Measurements from ENCODE around the gene APOBEC3F. TPM values are rescaled to one million over a fixed set of nuclear protein-coding genes. Genes with fewer than 3 reads are reported as not detected.

The APOBEC3F gene
- total and polyA plus RNA-seq, 3 experiments from 2014 or later, result 20.5 to 30.1 (median 28.4) TPM

GRCh38 chr22:39091126-39092081, 50.7 kb downstream of the APOBEC3F start:
- Mint-ChIP-seq H3K27ac (peak overlapping the region; percentile 92 to 100 (median 100)), H3K4me3 (peak overlapping the region; percentile 75 to 91 (median 84)), H3K9me3 (no peaks in the 10 kb centered on the region), H3K27me3 (peaks cover 0 to 4% of the 10 kb centered on the region in 2 donors), H3K4me1 (peaks cover 86 to 97% (median 93%) of the 10 kb centered on the region in 3 donors), H3K36me3 (peaks cover 0 to 13% (median 3%) of the 10 kb centered on the region in 3 donors)
- Histone ChIP-seq H3K27ac (ENCODE audit: low read depth, low read length) (peak overlapping the region; percentile 85), H3K9me3 (ENCODE audit: low read length) (no peaks in the 10 kb centered on the region), H3K4me3 (ENCODE audit: low read length) (peak overlapping the region; percentile 55), H3K36me3 (ENCODE audit: insufficient read depth, low read length) (peaks cover under 1% of the 10 kb centered on the region), H3K4me1 (ENCODE audit: insufficient read depth, low read length) (peaks cover 86% of the 10 kb centered on the region), H3K27me3 (ENCODE audit: insufficient read depth, low read length, poor library complexity, severe bottlenecking) (no peaks in the 10 kb centered on the region)
- POLR2A ChIA-PET, result interaction anchor here (0.5 to 1.0 kb wide), 4 partner anchors 30 to 228 kb away, joined by 3 to 4 read pairs (median 3); partner anchors contain the start of genes CBX7 and RPL3
- CTCF ChIA-PET, result interaction anchor here (0.9 to 1.3 kb wide), 3 partner anchors 11 to 26 kb away, joined by 3 read pairs; no protein-coding TSS in a partner anchor
- DNase-seq, result peak in 1 of 5 donors; percentile 43

GRCh38 chr22:39092111-39092862, 51.6 kb downstream of the APOBEC3F start:
- H3K9me3 Mint-ChIP-seq, result no peaks in the 10 kb centered on the region
- Histone ChIP-seq H3K4me1 (ENCODE audit: insufficient read depth, low read length) (peaks cover 93% of the 10 kb centered on the region), H3K27ac (ENCODE audit: low read depth, low read length) (peak overlapping the region; percentile 85), H3K9me3 (ENCODE audit: low read length) (no peaks in the 10 kb centered on the region), H3K27me3 (ENCODE audit: insufficient read depth, low read length, poor library complexity, severe bottlenecking) (no peaks in the 10 kb centered on the region), H3K36me3 (ENCODE audit: insufficient read depth, low read length) (no peaks in the 10 kb centered on the region), H3K4me3 (ENCODE audit: low read length) (no peak overlapping the region)
- peak overlapping the region; percentile 92 to 100 (median 100) for H3K27ac Mint-ChIP-seq
- peaks cover 0 to 4% of the 10 kb centered on the region in 2 donors for H3K27me3 Mint-ChIP-seq
- H3K4me3 Mint-ChIP-seq, result peak overlapping the region; percentile 51 to 87 (median 84)
- ChIA-PET CTCF (interaction anchor here (1.1 kb wide), 1 partner anchor 26 kb away, joined by 3 read pairs; no protein-coding TSS in a partner anchor), POLR2A (interaction anchor here (0.5 to 1.4 kb wide), 4 partner anchors 12 to 1184 kb away, joined by 3 to 6 read pairs (median 4); no protein-coding TSS in a partner anchor)
- DNase-seq, result no peak
- peaks cover 85 to 99% (median 94%) of the 10 kb centered on the region in 3 donors for H3K4me1 Mint-ChIP-seq
- H3K36me3 Mint-ChIP-seq, result peaks cover 0 to 7% (median 3%) of the 10 kb centered on the region in 3 donors

DNA sequence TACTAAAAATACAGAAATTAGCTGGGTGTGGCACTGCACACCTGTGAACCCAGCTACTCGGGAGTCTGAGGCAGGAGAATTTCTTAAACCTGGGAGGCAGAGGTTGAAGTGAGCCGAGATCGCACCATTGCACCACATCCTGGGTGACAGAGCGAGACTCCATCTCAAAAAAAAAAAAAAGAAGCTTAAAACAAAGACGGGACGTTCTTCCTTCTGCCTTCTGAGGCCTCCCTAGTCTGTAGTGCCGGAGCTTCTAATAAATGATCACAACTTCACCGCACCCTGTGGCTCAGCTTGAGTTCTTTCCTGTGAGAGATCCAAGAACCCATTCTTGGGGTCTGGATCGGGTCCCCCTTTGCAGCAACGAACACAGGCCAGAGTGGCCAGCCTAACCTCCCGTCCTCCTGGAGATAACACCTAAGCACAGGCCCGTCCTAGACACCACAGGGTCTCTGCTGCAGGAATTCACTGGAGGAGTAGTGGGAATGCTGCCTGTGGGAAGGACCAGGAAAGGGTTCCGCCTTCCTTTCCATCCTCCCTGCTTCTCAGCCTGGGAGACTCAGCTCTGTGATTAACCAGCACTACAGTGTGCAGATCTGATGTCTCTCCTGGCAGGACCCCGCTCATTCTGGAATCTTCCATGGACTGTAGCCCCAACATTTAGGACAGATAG, 54.2 kb downstream of the APOBEC3F start:
- H3K27me3 Mint-ChIP-seq, result peaks cover 0 to 5% of the 10 kb centered on the region in 2 donors
- ChIA-PET CTCF (interaction anchor here (0.7 to 2.0 kb wide), 7 partner anchors 17 to 224 kb away, joined by 3 to 10 read pairs (median 4); no protein-coding TSS in a partner anchor), POLR2A (interaction anchor here (0.6 to 1.5 kb wide), 7 partner anchors 10 to 81 kb away, joined by 3 to 7 read pairs (median 4); partner anchors contain the start of genes APOBEC3C and APOBEC3G)
- peaks cover 96% of the 10 kb centered on the region for H3K4me1 ChIP-seq (ENCODE audit: insufficient read depth, low read length)
- peak overlapping the region; percentile 56 to 80 (median 69) for H3K4me3 Mint-ChIP-seq
- peak overlapping the region; percentile 92 to 99 (median 96) for H3K27ac Mint-ChIP-seq
- no peaks in the 10 kb centered on the region for H3K9me3 ChIP-seq (ENCODE audit: low read length)
- peak overlapping the region; percentile 42 for H3K4me3 ChIP-seq (ENCODE audit: low read length)
- H3K36me3 Mint-ChIP-seq, result no peaks in the 10 kb centered on the region
- H3K27ac ChIP-seq (ENCODE audit: low read depth, low read length), result peak overlapping the region; percentile 43
- no peaks in the 10 kb centered on the region for H3K27me3 ChIP-seq (ENCODE audit: insufficient read depth, low read length, poor library complexity, severe bottlenecking)
- no peaks in the 10 kb centered on the region for H3K9me3 Mint-ChIP-seq
- peak in 4 of 5 donors; percentile 36 to 75 (median 60) for DNase-seq
- H3K36me3 ChIP-seq (ENCODE audit: insufficient read depth, low read length), result no peaks in the 10 kb centered on the region
- peaks cover 87 to 99% (median 94%) of the 10 kb centered on the region in 3 donors for H3K4me1 Mint-ChIP-seq

GRCh38 chr22:39095971-39096370, 55.3 kb downstream of the APOBEC3F start:
- Mint-ChIP-seq H3K27me3 (peaks cover 0 to 5% of the 10 kb centered on the region in 2 donors), H3K36me3 (no peaks in the 10 kb centered on the region), H3K27ac (peak overlapping the region; percentile 76 to 99 (median 96)), H3K4me1 (peaks cover 84 to 99% (median 92%) of the 10 kb centered on the region in 3 donors), H3K4me3 (peak overlapping the region in 5 of 7 donors; percentile 16 to 80 (median 73)), H3K9me3 (no peaks in the 10 kb centered on the region)
- peaks cover 93% of the 10 kb centered on the region for H3K4me1 ChIP-seq (ENCODE audit: insufficient read depth, low read length)
- H3K27ac ChIP-seq (ENCODE audit: low read depth, low read length), result no peak overlapping the region
- no peaks in the 10 kb centered on the region for H3K9me3 ChIP-seq (ENCODE audit: low read length)
- no peaks in the 10 kb centered on the region for H3K36me3 ChIP-seq (ENCODE audit: insufficient read depth, low read length)
- POLR2A ChIA-PET, result no interaction called here
- CTCF ChIA-PET, result interaction anchor here (0.9 kb wide), 1 partner anchor 93 kb away, joined by 4 read pairs; no protein-coding TSS in a partner anchor
- H3K4me3 ChIP-seq (ENCODE audit: low read length), result no peak overlapping the region
- H3K27me3 ChIP-seq (ENCODE audit: insufficient read depth, low read length, poor library complexity, severe bottlenecking), result no peaks in the 10 kb centered on the region
- DNase-seq, result no peak

GRCh38 chr22:39097098-39098020, 56.7 kb downstream of the APOBEC3F start, which contains the start of gene APOBEC3H:
Gene APOBEC3H (plus strand): TSS chr22:39097244. CDS start chr22:39100279, 3,035 bp downstream.
- Mint-ChIP-seq H3K4me1 (peaks cover 74 to 88% (median 78%) of the 10 kb centered on the region in 3 donors), H3K4me3 (peak within 1 kb of the TSS; percentile 67 to 87 (median 73)), H3K27ac (peak within 1 kb of the TSS; percentile 93 to 99 (median 96)), H3K36me3 (no peaks in the 10 kb centered on the region), H3K9me3 (no peaks in the 10 kb centered on the region), H3K27me3 (peaks cover 0 to 2% of the 10 kb centered on the region in 2 donors)
- H3K27ac ChIP-seq (ENCODE audit: low read depth, low read length), result peak within 1 kb of the TSS; percentile 57
- ChIA-PET CTCF (interaction anchor here (2.2 kb wide), 1 partner anchor 227 kb away, joined by 4 read pairs; no protein-coding TSS in a partner anchor), POLR2A (interaction anchor here (0.5 to 1.0 kb wide), 3 partner anchors 11 to 17 kb away, joined by 3 to 6 read pairs (median 3); no protein-coding TSS in a partner anchor)
- no peaks in the 10 kb centered on the region for H3K36me3 ChIP-seq (ENCODE audit: insufficient read depth, low read length)
- no peaks in the 10 kb centered on the region for H3K27me3 ChIP-seq (ENCODE audit: insufficient read depth, low read length, poor library complexity, severe bottlenecking)
- peak within 1 kb of the TSS; percentile 21 for H3K4me3 ChIP-seq (ENCODE audit: low read length)
- peaks cover 79% of the 10 kb centered on the region for H3K4me1 ChIP-seq (ENCODE audit: insufficient read depth, low read length)
- DNase-seq, result peak in 3 of 5 donors; percentile 36 to 64 (median 37)
- no peaks in the 10 kb centered on the region for H3K9me3 ChIP-seq (ENCODE audit: low read length)

GRCh38 chr22:39098026-39098425, 57.4 kb downstream of the APOBEC3F start:
- Histone ChIP-seq H3K9me3 (ENCODE audit: low read length) (no peaks in the 10 kb centered on the region), H3K4me1 (ENCODE audit: insufficient read depth, low read length) (peaks cover 72% of the 10 kb centered on the region), H3K36me3 (ENCODE audit: insufficient read depth, low read length) (no peaks in the 10 kb centered on the region), H3K27ac (ENCODE audit: low read depth, low read length) (peak overlapping the region; percentile 57), H3K27me3 (ENCODE audit: insufficient read depth, low read length, poor library complexity, severe bottlenecking) (no peaks in the 10 kb centered on the region), H3K4me3 (ENCODE audit: low read length) (peak overlapping the region; percentile 21)
- Mint-ChIP-seq H3K27me3 (peaks cover 0 to 2% of the 10 kb centered on the region in 2 donors), H3K36me3 (no peaks in the 10 kb centered on the region), H3K9me3 (no peaks in the 10 kb centered on the region), H3K4me3 (peak overlapping the region; percentile 29 to 87 (median 73)), H3K27ac (peak overlapping the region; percentile 93 to 99 (median 96)), H3K4me1 (peaks cover 68 to 81% (median 72%) of the 10 kb centered on the region in 3 donors)
- POLR2A ChIA-PET, result interaction anchor here (0.5 to 1.4 kb wide), 4 partner anchors 10 to 20 kb away, joined by 3 to 7 read pairs (median 4); partner anchors contain the start of gene APOBEC3G
- no peak for DNase-seq
- CTCF ChIA-PET, result interaction anchor here (0.8 to 2.2 kb wide), 4 partner anchors 17 to 228 kb away, joined by 3 to 4 read pairs (median 4); no protein-coding TSS in a partner anchor

Measured in CD8-positive, alpha-beta memory T cell (primary cell).